B cell (primary cell): ENCODE results near the gene HOXA11.

Experiments used
- CTCF ChIP-seq: fragments of 200-600 bp; IDR thresholded peaks from one replicate; pipeline ENCODE4 v1.8.0; 2022; ENCODE audit warnings: antibody characterized with exemption, mild to moderate bottlenecking
- EZH2 ChIP-seq: IDR thresholded peaks from 2 replicates; pipeline ENCODE4 v1.6.1; 2012; ENCODE audit warnings: borderline replicate concordance, low read depth, mild to moderate bottlenecking, moderate library complexity, low read length; ENCODE audit not compliant: insufficient read depth, poor library complexity, severe bottlenecking

- no peak for TF ChIP-seq CTCF
- TF ChIP-seq EZH2: no peak
These were observed 46.6 kb downstream of the HOXA11 start for GRCh38 chr7:27138472-27138871.
